Fibroblast of lung (primary cell): ENCODE results near the gene XRCC4.

ENCODE experiments used
- CTCF ChIP-seq, 2 donors: IDR thresholded peaks in 1 of 2; conservative IDR thresholded peaks in 1 of 2; 1 replicate in 1 of 2; 2 replicates in 1 of 2; pipeline ENCODE4 v1.5.1; 2011 to 2012; ENCODE audit warnings: low read length in 2 of 2, control low read depth in 1 of 2, inconsistent platforms in 1 of 2, low read depth in 1 of 2, mild to moderate bottlenecking in 1 of 2
- EZH2 ChIP-seq: IDR thresholded peaks from 2 replicates; pipeline ENCODE4 v1.5.1; 2012; ENCODE audit warnings: low read length, control low read depth, mild to moderate bottlenecking; ENCODE audit errors: missing control alignments

DNA sequence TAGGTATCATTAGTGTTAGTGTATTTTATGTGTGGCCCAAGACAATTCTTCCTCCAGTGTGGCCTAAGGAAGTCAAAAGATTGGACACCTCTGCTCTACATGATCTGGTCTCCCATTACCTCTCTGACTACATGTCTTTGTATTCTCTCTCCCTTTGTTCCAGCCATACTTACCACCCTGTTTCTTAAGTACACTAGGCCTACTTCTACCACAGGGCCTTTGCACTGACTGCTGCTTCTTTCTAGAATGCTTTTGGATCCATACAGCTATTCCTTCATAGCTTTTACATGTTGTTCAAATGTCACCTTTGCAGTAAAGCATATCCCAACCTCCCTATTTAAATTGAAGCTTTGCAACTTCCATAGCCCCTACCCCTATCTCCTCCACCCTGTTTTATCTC, 5.4 kb downstream of the XRCC4 start:
- TF ChIP-seq CTCF (conservative IDR thresholded peaks at IDR 0.05 in 1 of 2, IDR thresholded peaks at IDR 0.05 in 1 of 2; ENCODE audit: low read depth in 1 of 2, low read length in 2 of 2) (no peak), EZH2 (no peak)
